GM12874 (cell line): Measurements from ENCODE around the gene SPDEF.

ENCODE experiments used
- CTCF ChIP-seq: IDR thresholded peaks from 2 replicates; pipeline ENCODE4 v1.5.1; 2011; ENCODE audit warnings: low read depth, mild to moderate bottlenecking, control low read depth, low read length, moderate library complexity; ENCODE audit not compliant: insufficient read depth

SPDEF gene

GRCh38 chr6:34587851-34588250 lies 31.7 kb upstream of the SPDEF start:
- TF ChIP-seq CTCF: no peak

GRCh38 chr6:34587325-34587724 lies 31.2 kb upstream of the SPDEF start:
- TF ChIP-seq CTCF: no peak

- TF ChIP-seq CTCF: no peak
Measured at GRCh38 chr6:34586327-34587040, 30.4 kb upstream of the SPDEF start.

- no peak for TF ChIP-seq CTCF
Measured at GRCh38 chr6:34585512-34586061, 29.5 kb upstream of the SPDEF start.

GRCh38 chr6:34585108-34585507 lies 29.0 kb upstream of the SPDEF start:
- no peak for TF ChIP-seq CTCF

- no peak for TF ChIP-seq CTCF
Measured at GRCh38 chr6:34584694-34585093, 28.6 kb upstream of the SPDEF start.

- no peak for TF ChIP-seq CTCF
Measured at GRCh38 chr6:34583861-34584604, 27.9 kb upstream of the SPDEF start.
